H7 (cell line): ENCODE results near the gene CPT1A. TPM values are rescaled to one million over a fixed set of nuclear protein-coding genes. Genes with fewer than 3 reads are reported as not detected.

Experiments
- DNase-seq: peaks from one replicate; pipeline ENCODE4 v3.0.0; 2012
- H3K27me3 ChIP-seq: 2 replicates; pipeline ENCODE4 v1.6.0; 2011; ENCODE audit warnings: mild to moderate bottlenecking, low read length; ENCODE audit not compliant: control insufficient read depth, insufficient read depth
- H3K36me3 ChIP-seq: replicated peaks from 2 replicates; pipeline ENCODE4 v1.5.1; 2011; ENCODE audit warnings: low read length; ENCODE audit not compliant: control insufficient read depth, insufficient read depth
- H3K4me3 ChIP-seq: 2 replicates; pipeline ENCODE4 v1.5.1; 2011; ENCODE audit warnings: low read depth, mild to moderate bottlenecking, control low read depth, low read length, moderate library complexity; ENCODE audit not compliant: insufficient read depth
- total RNA-seq: library from RNA; depleted of rRNA; stranded (reverse); fragments of >200 nt; shearing (Covaris generic); gene quantifications from 2 replicates; pipeline ENCODE4 v1.2.3, GENCODE V29; 2014; rRNA removed

The CPT1A gene
- total RNA-seq, 1 experiment from 2014 or later = 50.0 TPM

GRCh38 chr11:68724293-68724692 lies 117.4 kb downstream of the CPT1A start:
- no peak overlapping the region for H3K4me3 ChIP-seq
- no peak for DNase-seq
- H3K36me3 ChIP-seq = no peaks in the 10 kb centered on the region
- no peaks in the 10 kb centered on the region for H3K27me3 ChIP-seq

- no peak overlapping the region for H3K4me3 ChIP-seq
- H3K36me3 ChIP-seq = no peaks in the 10 kb centered on the region
- no peaks in the 10 kb centered on the region for H3K27me3 ChIP-seq
- no peak for DNase-seq
Measured at GRCh38 chr11:68722143-68722542, 119.6 kb downstream of the CPT1A start.

- no peak for DNase-seq
- H3K27me3 ChIP-seq = no peaks in the 10 kb centered on the region
- H3K36me3 ChIP-seq = no peaks in the 10 kb centered on the region
- no peak overlapping the region for H3K4me3 ChIP-seq
Measured at GRCh38 chr11:68721075-68721474, 120.6 kb downstream of the CPT1A start.

GRCh38 chr11:68715456-68716122 lies 126.1 kb downstream of the CPT1A start:
- no peak overlapping the region for H3K4me3 ChIP-seq
- no peaks in the 10 kb centered on the region for H3K27me3 ChIP-seq
- no peak for DNase-seq
- no peaks in the 10 kb centered on the region for H3K36me3 ChIP-seq

- no peak for DNase-seq
- Histone ChIP-seq H3K36me3 (no peaks in the 10 kb centered on the region), H3K27me3 (no peaks in the 10 kb centered on the region), H3K4me3 (no peak overlapping the region)
Measured at GRCh38 chr11:68714060-68714856, 127.5 kb downstream of the CPT1A start.

GRCh38 chr11:68711114-68711513 lies 130.6 kb downstream of the CPT1A start:
- no peak overlapping the region for H3K4me3 ChIP-seq

GRCh38 chr11:68710409-68710808 lies 131.3 kb downstream of the CPT1A start:
- Histone ChIP-seq H3K36me3 (no peaks in the 10 kb centered on the region), H3K27me3 (no peaks in the 10 kb centered on the region), H3K4me3 (no peak overlapping the region)
- DNase-seq = peak; percentile 54

More at GRCh38 chr11:68711114-68711513, 130.6 kb downstream of the CPT1A start:
- DNase-seq = no peak
- Histone ChIP-seq H3K36me3 (no peaks in the 10 kb centered on the region), H3K27me3 (no peaks in the 10 kb centered on the region)

GRCh38 chr11:68709062-68709461 lies 132.7 kb downstream of the CPT1A start:
- Histone ChIP-seq H3K36me3 (no peaks in the 10 kb centered on the region), H3K4me3 (no peak overlapping the region), H3K27me3 (no peaks in the 10 kb centered on the region)
- DNase-seq = no peak

- H3K4me3 ChIP-seq = no peak overlapping the region
- peak; percentile 52 for DNase-seq
- no peaks in the 10 kb centered on the region for H3K27me3 ChIP-seq
- H3K36me3 ChIP-seq = no peaks in the 10 kb centered on the region
Measured at GRCh38 chr11:68707527-68707926, 134.2 kb downstream of the CPT1A start.

- Histone ChIP-seq H3K4me3 (0 out of 2 replicates have a peak overlapping the region, but pooled peaks have one; percentile 6), H3K36me3 (no peaks in the 10 kb centered on the region), H3K27me3 (no peaks in the 10 kb centered on the region)
- peak; percentile 81 for DNase-seq
Measured at GRCh38 chr11:68704887-68705286, 136.8 kb downstream of the CPT1A start.

Other genes with a start within 250 kb of the CPT1A start
- gene GAL, start 157.4 kb downstream of the CPT1A start, total RNA-seq = 192 and 226 TPM in 2 replicates
- 63.7 and 91.0 TPM in 2 replicates for gene TESMIN, start 90.4 kb downstream of the CPT1A start, total RNA-seq
- gene MRPL21, start 61.9 kb upstream of the CPT1A start, total RNA-seq = 70.0 and 108 TPM in 2 replicates
- 19.1 and 22.8 TPM in 2 replicates for gene IGHMBP2, start 62.0 kb upstream of the CPT1A start, total RNA-seq
- not detected in 2 replicates for gene MRGPRD, start 139.1 kb upstream of the CPT1A start, total RNA-seq
- gene MRGPRF, start 171.3 kb upstream of the CPT1A start, total RNA-seq = 6.5 and 7.6 TPM in 2 replicates
- gene TPCN2, start 207.0 kb upstream of the CPT1A start, total RNA-seq = 11.8 and 13.2 TPM in 2 replicates